Medulla oblongata (tissue), 1 donor: Measurements from ENCODE around the gene HOMEZ.

ENCODE experiments used
- DNase-seq: peaks from one replicate; pipeline ENCODE4 v3.0.0-alpha.2; 2015; ENCODE audit errors: extremely low spot score

The HOMEZ gene

DNA sequence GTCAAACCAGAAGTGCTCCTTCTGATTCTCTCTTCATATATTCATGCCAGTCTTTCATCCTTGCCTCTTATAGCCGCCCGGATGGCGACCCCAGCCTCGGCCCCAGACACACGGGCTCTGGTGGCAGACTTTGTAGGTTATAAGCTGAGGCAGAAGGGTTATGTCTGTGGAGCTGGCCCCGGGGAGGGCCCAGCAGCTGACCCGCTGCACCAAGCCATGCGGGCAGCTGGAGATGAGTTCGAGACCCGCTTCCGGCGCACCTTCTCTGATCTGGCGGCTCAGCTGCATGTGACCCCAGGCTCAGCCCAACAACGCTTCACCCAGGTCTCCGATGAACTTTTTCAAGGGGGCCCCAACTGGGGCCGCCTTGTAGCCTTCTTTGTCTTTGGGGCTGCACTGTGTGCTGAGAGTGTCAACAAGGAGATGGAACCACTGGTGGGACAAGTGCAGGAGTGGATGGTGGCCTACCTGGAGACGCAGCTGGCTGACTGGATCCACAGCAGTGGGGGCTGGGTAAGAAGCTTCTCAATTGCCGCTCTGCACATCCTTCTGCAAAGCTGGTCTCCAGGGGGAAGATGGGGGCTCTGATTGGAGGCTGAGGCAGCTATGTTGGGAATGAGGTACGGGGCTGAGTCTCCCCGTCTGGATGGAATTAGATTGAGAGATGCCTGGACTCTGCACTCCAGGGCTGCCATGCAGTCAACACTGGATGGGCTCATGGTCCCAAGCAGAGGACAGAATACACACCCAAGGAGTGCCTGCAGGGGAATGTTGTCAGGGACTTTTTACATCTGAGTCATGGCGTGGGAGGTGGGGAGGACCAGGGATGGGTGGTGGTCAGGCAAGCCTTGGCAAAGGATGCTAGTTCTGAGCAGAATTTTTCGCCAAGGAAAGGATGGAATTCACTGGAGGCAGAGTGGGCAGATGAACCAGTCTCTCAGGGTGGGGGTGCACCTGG lies 22.0 kb upstream of the HOMEZ start:
- no peak for DNase-seq

DNA sequence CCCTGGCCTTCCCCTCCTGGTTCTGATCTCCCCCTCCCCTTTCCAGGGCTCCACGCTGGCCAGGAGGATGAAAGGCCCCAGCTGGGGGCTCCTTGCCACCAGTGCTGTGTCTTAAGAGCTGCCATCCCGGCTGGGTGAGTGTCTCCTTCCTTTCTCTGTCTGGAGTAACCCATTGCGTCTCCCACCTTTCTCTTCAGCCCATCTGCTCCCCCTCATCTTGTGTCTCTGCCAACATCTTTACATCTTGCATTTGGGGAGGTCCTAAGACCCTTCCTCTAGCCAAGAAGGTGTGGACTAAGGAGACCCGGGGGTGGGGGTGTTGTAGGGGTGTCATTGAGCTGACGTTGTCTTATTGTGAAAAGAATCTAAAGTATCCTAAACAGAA lies 21.2 kb upstream of the HOMEZ start:
- DNase-seq: peak; percentile 23

- peak; percentile 93 for DNase-seq
These were observed 20.6 kb upstream of the HOMEZ start, which contains the start of gene BCL2L2 for GRCh38 chr14:23306412-23307145. Gene BCL2L2 (plus strand): TSS chr14:23306833. CDS start chr14:23307768, 935 bp downstream.

DNA sequence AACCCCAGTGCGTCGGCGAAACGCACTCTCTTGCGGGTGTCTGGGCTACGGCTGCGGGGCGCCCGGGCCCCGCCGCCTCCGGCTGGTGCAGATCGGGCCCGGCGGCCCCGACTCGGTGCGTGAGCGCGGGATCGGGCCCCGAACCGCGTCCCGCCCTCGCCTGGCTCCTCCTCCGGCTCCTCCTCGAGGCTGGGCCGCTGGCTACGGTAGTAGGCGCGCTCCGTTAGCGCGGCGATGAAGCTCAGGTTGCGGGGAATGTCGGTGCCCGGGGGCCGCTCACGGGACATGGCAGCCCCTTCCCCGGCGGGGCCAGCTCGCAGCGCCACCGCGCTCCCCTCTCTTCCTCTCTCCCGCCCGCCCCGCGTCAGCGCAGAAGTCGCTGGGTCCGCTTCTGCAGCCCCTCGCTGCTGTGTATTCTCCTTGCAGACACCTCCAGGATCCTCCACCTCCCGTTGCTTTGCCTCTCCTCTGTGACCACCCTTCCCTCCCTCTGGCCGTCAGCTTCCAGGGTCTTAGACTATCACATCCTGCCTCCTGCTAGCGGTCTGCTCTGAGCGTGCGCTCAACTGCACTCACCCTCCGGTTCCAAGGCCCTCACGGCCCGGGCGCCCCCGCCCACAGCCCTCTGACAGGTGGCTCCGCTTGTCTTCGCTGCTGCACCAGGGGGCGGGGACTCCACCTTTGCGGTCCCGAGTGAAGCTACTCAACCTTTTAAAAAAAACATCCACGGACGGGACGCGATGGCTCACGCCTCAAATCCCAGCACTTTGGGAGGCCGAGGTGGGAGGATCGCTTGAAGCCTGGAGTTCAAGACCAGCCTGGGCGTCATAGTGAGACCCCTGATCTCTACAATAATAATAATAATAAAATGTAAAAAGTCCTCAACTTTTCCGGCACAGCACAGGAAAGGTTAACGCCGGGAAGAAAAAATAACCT lies 16.6 kb upstream of the HOMEZ start, which contains the start of gene PPP1R3E:
TSS of gene PPP1R3E (minus strand) at position 570 of the 936 bp plus-strand sequence. CDS start at position 287, 283 bp downstream.
- peak; percentile 58 for DNase-seq

- DNase-seq: no peak
These were observed 16.0 kb upstream of the HOMEZ start for GRCh38 chr14:23301969-23302289.

DNA sequence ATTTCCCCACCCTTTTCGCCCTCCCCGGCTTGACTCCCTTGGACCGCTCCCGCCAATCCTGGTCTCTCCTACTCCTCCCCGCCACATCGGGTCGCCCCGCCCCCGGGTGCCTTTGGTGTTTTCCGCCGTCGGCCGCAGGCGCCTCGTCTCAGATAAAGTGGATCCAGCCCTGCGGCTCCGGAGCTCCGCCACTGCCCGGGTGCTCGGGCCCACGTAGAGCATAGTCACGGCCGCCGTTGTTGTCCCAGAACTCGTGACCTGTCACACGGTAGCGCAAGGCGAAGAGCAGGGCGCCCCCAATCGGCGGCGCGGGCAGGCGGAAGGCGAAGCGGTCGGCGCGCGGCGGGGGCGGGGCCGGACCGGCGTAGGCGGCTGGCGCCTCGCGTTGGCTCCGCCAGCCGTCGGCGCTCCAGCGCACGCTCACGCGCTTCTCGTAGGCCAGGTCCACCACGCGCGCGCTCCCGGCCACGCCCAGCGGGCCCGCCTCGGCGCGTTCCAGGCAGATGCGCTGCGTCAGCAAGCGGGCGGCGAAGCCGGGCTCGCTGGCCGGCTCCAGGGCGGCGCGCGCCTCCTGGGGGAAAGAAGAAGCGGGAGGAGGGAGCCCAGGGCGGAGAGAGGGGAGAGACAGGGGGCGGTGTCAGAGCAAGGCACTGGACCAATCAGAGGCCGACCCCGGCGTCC lies 15.5 kb upstream of the HOMEZ start:
- peak; percentile 99 for DNase-seq

GRCh38 chr14:23300687-23301223 lies 14.8 kb upstream of the HOMEZ start:
- no peak for DNase-seq

DNA sequence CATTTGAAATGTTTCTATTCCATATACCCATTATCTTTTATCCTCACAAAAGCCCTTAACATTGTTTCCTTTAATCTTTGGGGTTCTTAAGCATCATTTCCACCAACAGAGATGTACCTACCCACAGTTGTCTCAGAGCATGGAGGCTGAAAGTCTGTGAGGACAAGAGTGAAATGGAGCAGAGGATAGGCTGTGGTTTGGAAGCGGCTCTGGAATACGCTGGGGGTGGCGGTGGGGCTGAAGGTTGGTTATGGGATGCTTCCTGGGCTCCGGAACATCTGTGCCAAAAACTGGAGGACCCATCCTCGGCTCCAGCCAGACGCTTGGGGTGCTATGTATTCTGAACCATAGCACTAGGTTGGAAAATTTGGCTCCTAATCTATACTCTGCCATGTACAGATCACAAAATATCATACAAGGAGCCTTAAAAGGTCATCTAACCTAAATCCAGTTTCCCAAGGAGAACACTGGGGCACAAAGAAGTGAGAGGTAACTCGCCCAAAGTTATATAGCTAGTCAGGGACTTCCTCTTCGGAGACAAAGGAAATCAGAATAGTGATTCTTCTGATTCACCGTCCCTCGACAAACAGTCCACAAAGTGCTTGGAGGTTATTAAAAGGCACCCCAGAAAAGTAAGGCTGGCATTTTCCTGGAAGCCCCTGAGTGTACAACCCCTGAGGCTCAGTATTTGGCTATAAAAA lies 14.2 kb upstream of the HOMEZ start:
- DNase-seq: peak; percentile 49

GRCh38 chr14:23299211-23299957 lies 13.5 kb upstream of the HOMEZ start:
- DNase-seq: peak; percentile 86

DNA sequence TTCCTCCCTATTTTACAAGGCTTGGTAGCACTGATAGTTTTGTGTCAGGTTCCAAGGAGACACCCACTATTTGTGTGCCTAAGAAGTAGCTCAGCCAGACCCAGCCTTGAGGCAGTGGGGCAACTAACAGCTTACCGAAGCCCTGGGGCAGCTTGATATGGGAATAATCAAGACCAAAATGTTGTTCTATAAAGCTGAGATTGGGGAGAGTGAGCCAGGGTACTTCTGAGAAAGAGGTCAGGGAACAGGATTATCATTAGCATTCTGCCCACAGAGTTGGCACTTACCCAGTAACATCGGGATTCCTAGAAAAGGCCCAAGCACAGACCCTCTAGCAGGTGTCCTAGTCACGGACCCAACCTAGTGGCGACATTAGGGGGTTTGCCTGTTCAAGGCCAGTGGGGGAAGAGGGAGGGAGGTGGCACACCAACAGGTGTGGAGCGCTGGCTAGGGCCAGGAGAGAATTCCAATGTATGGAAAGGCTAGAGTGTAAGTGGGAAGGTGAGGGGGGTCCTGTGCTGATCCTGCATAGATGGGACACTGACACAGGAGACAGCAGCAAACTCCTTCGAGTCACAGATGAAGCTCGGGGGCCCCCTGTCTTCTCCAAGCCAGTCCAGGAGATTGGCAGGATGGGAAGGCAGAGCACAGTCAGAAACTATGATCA lies 11.8 kb upstream of the HOMEZ start:
- DNase-seq: no peak

DNA sequence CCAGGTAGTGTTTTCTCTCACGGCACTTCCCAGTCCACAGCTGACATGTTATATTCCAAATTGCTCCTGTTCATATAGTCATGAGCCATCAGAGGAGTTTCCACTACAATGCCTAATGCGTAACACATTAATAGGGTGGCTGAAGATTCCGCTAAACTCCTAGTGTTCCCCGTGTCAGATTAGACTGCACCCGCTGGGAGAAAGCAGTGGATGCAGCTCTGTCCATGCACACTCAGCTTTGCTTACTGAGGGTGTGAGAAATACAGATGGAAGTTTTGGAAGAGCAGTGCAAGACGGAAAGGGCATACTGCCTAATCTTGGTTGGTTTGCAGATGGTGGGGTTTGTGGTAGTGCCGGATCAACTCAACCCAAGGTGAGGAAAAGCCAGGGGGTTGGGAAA lies 11.2 kb upstream of the HOMEZ start:
- DNase-seq: peak; percentile 17

- peak; percentile 40 for DNase-seq
These were observed 10.3 kb upstream of the HOMEZ start for GRCh38 chr14:23296012-23296777.

DNA sequence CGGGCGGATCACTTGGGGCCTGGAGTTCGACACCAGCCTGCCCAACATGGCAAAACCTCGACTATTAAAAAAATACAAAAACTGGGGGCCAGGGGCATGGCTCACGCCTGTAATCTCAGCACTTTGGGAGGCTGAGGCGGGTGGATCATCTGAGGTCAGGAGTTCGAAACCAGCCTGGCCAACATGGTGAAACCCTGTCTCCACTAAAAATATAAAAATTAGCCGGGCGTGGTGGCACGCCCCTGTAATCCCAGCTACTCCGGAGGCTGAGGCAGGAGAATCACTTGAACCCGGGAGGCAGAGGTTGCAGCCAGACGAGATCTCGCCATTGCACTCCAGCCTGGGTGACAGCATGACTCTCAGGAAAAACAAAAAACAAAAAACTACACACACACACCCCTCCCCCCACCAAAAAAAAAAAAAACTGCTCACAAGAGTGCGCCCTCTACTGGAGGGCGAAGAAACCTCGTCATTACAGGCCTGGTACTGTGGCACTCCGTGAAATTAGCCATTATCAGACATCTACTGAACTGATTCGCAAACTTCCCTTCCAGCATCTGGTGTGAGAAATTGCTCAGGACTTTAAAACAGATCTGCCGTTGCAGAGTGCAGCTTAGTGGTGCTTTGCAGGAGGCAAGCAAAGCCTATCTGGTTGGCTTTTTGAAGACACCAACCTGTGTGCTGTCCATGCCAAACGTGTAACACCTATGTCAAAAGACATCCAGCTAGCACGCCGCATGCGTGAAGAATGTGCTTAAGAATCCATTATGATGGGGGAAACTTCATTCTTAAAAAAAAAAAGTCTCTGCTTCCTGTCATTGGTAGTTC lies 9.0 kb upstream of the HOMEZ start:
- DNase-seq: peak; percentile 78

- DNase-seq: peak; percentile 25
These were observed 1.1 kb upstream of the HOMEZ start for GRCh38 chr14:23286902-23287479.

- DNase-seq: peak; percentile 58
These were observed 357 bp downstream of the HOMEZ start for GRCh38 chr14:23285530-23286019.

GRCh38 chr14:23284654-23285529 lies 1.0 kb downstream of the HOMEZ start:
- DNase-seq: no peak
